Left lung (tissue), 10 donors: Measurements from ENCODE around the gene OSBPL1A. TPM values are rescaled to one million over a fixed set of nuclear protein-coding genes. Genes with fewer than 3 reads are reported as not detected.

Source experiments
- ATAC-seq: fragments of 200-7000 bp; cut with Tn5 transposase; one replicate; pipeline ENCODE4 v1.9.1; 2020; ENCODE audit warnings: moderate library complexity
- DNase-seq, 4 donors: peaks; one replicate each; pipeline ENCODE4 v3.0.0-alpha.2; 2013 to 2020
- H3K27ac ChIP-seq, 2 donors: fragments of 200-600 bp; sonication (generic) in 1 of 2; one replicate each; pipeline versions ENCODE4 v1.5.0 to v1.8.0; 2020 to 2021
- H3K27me3 ChIP-seq, 2 donors: fragments of 200-600 bp; sonication (generic) in 1 of 2; one replicate each; pipeline versions ENCODE4 v1.5.0 to v1.8.0; 2020 to 2021
- H3K36me3 ChIP-seq, 2 donors: fragments of 200-600 bp; sonication (generic) in 1 of 2; one replicate each; pipeline versions ENCODE4 v1.5.0 to v1.8.0; 2020 to 2021
- H3K4me1 ChIP-seq, 2 donors: fragments of 200-600 bp; one replicate each; pipeline ENCODE4 v1.8.0; 2021
- H3K4me3 ChIP-seq, 2 donors: fragments of 200-600 bp; sonication (generic) in 1 of 2; one replicate each; pipeline versions ENCODE4 v1.5.0 to v1.8.0; 2020 to 2021; ENCODE audit warnings: mild to moderate bottlenecking in 1 of 2
- H3K9me3 ChIP-seq, 2 donors: fragments of 200-600 bp; sonication (generic) in 1 of 2; one replicate each; pipeline versions ENCODE4 v1.5.0 to v1.8.0; 2020 to 2021
- CTCF ChIP-seq, 2 donors: fragments of 200-600 bp; sonication (generic) in 1 of 2; IDR thresholded peaks; one replicate each; pipeline versions ENCODE4 v1.5.0 to v1.8.0; 2021; ENCODE audit warnings: antibody characterized with exemption in 2 of 2
- intact Hi-C, 2 donors: fragments of 100-400 bp; cut with DNase I; formaldehyde crosslinking; loops; one replicate each; pipeline versions ENCODE4 v1.11.2 to v1.14.2; 2022
- polyA plus RNA-seq, 6 donors: library from polyadenylated mRNA; unstranded; fragments of 120-200 nt; gene quantifications; one replicate each; pipeline ENCODE4 v1.2.1, GENCODE V29; 2013; ENCODE audit not compliant: insufficient read length in 6 of 6
- total RNA-seq, 2 donors: library from RNA; stranded (reverse); fragmentation: NEBNext Ultra II Directional; extraction: Animal tissue kit (Norgen Biotek cat#: 25700); gene quantifications; one replicate each; pipeline ENCODE4 v1.2.1, GENCODE V29; 2021
- donor health status: DM: no; HTN: yes; CAD: no.
- donor health status: DM: no; HTN: no; CAD: no.

Gene OSBPL1A
- total and polyA plus RNA-seq, 8 donors: 29.6 to 65.7 (median 55.1) TPM

DNA sequence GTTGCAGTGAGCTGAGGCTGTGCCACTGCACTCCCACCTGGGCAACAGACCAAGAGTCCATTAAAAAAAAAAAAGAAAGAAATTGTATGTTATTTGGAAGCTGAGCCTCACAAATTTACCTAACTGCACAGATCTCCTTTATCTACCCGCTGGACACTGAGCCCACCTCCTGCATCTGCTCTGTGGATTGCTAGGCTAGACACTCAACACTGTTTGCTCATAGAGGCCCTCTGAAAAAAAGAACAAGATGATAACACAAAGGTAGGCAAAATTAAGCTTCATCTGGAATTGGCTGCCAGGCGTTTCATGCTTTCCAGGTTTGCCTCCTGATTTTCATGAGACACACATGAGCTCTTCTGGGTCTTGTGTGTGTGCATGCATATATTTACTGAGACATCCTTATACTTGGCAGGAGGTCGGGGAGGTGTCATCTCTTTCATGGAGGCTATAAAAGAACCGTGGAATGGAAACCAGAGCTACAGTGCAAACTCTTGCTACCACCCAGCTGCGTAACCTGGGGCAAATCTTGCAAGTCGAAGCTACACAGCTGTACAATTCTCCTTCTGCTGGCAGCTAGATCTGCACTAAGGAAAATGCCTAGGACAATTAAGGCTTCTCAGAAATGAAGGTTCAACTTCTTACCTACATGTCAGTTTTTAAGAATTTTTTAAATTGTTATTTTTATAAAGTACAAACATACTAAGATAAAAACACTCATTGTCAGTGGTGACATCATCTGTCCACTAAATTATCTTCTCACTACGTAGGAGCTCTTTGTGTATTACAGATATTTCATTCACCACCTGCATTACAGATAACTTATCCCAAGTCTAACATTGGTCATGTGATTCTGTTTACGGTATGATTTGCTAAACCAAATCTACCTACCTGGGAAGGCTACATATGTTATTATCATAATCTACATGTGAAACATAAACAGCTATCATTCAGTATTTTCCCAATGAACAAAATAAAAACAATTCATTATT is 195.6 kb downstream of the OSBPL1A start:
- Histone ChIP-seq H3K4me1 (no peaks in the 10 kb centered on the region), H3K4me3 (no peak overlapping the region), H3K36me3 (no peaks in the 10 kb centered on the region), H3K27me3 (no peaks in the 10 kb centered on the region), H3K27ac (no peak overlapping the region), H3K9me3 (no peaks in the 10 kb centered on the region)
- TF ChIP-seq CTCF (IDR thresholded peaks at IDR 0.05): no peak
- DNase-seq (no peak), ATAC-seq (no peak)
- intact Hi-C loops: no loop called here

DNA sequence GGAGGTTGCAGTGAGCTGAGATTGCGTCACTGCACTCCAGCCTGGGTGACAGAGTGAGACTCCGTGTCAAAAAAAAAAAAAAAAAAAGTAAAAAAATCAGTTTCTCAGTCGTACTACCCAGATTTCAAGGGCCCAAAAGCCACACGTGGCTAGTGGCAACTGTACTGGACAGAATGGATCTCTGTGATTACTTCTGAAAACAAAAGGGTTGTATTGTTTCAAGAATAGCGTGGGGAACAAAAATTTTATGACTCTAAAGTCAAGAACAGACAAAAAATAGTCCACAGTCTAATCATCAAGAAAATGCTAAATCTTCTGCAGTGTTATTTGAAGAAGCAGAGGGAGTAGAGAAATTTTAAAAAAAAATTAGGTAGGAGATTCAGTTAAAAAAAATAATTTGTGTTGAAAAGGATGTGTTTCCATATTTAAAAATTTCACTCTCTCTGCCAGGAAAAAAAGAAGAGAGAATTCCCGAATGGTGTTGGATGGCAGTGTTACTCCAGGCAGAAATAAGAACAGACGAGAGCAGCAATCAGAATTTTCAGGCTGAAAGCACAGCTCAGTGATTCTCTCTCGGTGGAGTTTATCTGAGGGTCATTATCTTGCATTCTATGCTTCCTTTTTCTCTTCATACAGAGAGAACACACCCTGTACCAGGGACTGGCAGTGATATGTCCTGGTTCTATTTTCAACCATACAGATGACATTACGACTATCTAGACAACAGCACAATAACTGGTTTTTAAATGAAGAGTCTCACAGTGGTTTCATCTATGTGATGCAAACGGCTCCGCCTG is 196.9 kb downstream of the OSBPL1A start:
- no peaks in the 10 kb centered on the region for H3K27me3 ChIP-seq
- no peaks in the 10 kb centered on the region for H3K9me3 ChIP-seq
- no peak for TF ChIP-seq CTCF (IDR thresholded peaks at IDR 0.05)
- no peaks in the 10 kb centered on the region for H3K36me3 ChIP-seq
- no peak overlapping the region for H3K27ac ChIP-seq
- no peak for ATAC-seq
- DNase-seq: no peak
- no peak overlapping the region for H3K4me3 ChIP-seq
- no peaks in the 10 kb centered on the region for H3K4me1 ChIP-seq
- intact Hi-C loops: no loop called here

DNA sequence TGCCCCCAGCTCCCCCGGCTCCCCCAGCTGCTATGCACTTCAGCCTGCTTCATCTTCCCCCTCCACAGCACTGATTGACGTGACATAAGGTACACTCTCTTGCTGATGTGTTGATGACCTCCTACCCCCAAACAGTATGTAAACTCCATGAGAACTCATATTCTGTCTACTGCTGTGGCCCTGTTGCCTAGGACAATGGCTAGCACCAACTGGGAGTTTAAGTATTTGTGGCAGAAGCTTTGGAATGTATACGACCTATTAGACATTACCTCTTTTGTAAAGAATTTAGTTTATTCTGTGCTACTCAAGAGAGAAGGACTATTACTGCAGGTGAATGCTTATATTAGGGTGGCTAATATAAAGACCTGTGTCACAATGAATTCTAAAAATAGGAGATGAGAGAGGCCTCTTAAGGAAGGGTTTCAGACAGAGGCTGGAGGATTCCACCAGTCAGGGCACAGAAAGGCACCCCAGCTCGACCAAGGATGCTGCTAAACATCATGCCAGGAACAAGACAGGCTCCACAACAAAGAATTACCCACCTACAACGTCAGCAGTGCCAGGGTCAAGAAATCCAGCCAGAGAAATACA is 198.2 kb downstream of the OSBPL1A start:
- no peak for DNase-seq
- Histone ChIP-seq H3K27me3 (no peaks in the 10 kb centered on the region), H3K9me3 (no peaks in the 10 kb centered on the region), H3K4me1 (no peaks in the 10 kb centered on the region), H3K36me3 (no peaks in the 10 kb centered on the region), H3K27ac (no peak overlapping the region), H3K4me3 (no peak overlapping the region)
- TF ChIP-seq CTCF (IDR thresholded peaks at IDR 0.05): no peak
- intact Hi-C loops: no loop called here
- peak; percentile 53 for ATAC-seq

DNA sequence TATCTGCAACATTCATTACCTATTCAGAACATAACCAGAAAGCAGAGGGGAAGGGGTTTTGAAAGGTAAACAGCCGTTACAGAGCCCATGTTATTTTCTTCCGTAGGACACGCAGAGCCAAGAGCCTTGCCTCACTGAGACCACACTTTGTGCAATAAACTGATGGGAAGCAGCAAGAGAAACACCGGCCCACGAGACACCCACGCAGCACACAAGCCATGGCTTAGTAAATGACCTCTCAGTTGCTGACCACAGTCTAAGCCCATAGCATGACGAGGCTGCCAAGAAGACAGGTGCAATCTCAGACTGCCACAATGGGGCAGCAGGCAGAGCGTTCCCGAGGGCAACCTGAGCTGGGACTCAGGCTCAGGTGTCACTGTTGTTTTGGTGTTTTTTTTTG is 199.2 kb downstream of the OSBPL1A start:
- ATAC-seq: no peak
- no peak for TF ChIP-seq CTCF (IDR thresholded peaks at IDR 0.05)
- DNase-seq: no peak

More for the DNA sequence above, 199.2 kb downstream of the OSBPL1A start:
- intact Hi-C loops: no loop called here
- Histone ChIP-seq H3K36me3 (no peaks in the 10 kb centered on the region), H3K4me1 (no peaks in the 10 kb centered on the region), H3K27ac (peak overlapping the region in 1 of 2 donors; percentile 55), H3K27me3 (no peaks in the 10 kb centered on the region), H3K9me3 (no peaks in the 10 kb centered on the region), H3K4me3 (no peak overlapping the region)
